ENCODE measurements around the gene POU2F3. TPM values are rescaled to one million over a fixed set of nuclear protein-coding genes. Genes with fewer than 3 reads are reported as not detected.

Gene POU2F3
- total and polyA plus RNA-seq, 4 donors = 2.6 to 3.9 (median 3.1) TPM

DNA sequence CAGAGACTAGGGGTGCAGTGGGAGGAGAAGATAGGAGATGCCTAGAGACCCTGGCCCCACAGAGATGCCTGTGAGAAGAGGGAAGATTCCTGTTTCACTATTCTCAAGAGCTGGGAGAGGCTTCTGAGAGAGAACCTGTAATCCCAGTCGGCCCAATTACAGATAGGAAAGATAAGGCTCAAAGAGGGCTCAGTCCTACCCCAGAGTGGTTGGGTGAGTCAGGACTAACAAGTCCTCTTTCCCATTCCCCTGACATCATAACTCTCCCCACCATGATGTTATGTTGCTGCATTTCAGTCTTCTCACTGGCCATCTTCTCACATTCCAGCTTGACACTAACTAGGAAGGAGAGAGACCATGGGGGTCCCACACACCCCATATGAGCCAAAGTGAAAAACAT, 114.1 kb downstream of the POU2F3 start:
- TF ChIP-seq, protein P1, sequence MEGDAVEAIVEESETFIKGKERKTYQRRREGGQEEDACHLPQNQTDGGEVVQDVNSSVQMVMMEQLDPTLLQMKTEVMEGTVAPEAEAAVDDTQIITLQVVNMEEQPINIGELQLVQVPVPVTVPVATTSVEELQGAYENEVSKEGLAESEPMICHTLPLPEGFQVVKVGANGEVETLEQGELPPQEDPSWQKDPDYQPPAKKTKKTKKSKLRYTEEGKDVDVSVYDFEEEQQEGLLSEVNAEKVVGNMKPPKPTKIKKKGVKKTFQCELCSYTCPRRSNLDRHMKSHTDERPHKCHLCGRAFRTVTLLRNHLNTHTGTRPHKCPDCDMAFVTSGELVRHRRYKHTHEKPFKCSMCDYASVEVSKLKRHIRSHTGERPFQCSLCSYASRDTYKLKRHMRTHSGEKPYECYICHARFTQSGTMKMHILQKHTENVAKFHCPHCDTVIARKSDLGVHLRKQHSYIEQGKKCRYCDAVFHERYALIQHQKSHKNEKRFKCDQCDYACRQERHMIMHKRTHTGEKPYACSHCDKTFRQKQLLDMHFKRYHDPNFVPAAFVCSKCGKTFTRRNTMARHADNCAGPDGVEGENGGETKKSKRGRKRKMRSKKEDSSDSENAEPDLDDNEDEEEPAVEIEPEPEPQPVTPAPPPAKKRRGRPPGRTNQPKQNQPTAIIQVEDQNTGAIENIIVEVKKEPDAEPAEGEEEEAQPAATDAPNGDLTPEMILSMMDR (IDR thresholded peaks at IDR 0.05; ENCODE audit: control extremely low read depth, extremely low read depth) = no peak
- 57 to 73% methylated on average over 1 of the region's 1 CpG for WGBS, 2 donors

DNA sequence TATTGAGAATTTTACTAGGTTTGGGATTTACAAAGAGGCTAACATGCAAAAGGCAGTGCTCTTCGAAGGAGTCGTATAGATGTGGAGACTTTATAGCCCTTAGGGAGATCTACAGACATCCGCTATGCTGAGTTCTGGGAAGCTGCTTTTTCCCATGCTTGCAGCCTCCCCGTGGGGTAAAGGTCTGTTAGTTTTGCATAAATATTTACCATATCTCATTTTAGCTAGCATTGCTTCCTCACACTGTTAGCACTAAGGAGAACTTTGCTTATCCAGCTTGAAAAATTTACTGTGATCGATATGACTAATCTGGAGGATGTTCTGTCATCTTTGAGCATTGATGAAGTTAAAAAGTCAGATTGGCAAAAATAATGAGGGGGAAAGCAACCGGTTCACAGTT, 114.8 kb downstream of the POU2F3 start:
- H3K4me1 ChIP-seq (ENCODE audit: control insufficient read depth in 5 of 5, insufficient read depth in 5 of 5, low read length in 5 of 5) = peaks cover 3 to 36% (median 20%) of the 10 kb centered on the region in 5 donors
- TF ChIP-seq, protein P1 (IDR thresholded peaks at IDR 0.05; ENCODE audit: control extremely low read depth, extremely low read depth) = no peak
- H3K9me3 ChIP-seq (ENCODE audit: control insufficient read depth in 4 of 4, insufficient read depth in 3 of 4, low read length in 3 of 4) = no peaks in the 10 kb centered on the region
- H3K27ac ChIP-seq (ENCODE audit: low read depth in 1 of 2, low read length in 1 of 2) = no peak overlapping the region
- DNase-seq (peak; percentile 52 to 82 (median 82)), ATAC-seq (ENCODE audit: insufficient read depth, low FRiP score) (no peak)
- no peaks in the 10 kb centered on the region for H3K36me3 ChIP-seq (ENCODE audit: control insufficient read depth in 4 of 4, insufficient read depth in 4 of 4, low read length in 4 of 4)
- WGBS, 2 donors = 68 to 76% methylated on average over 6 of the region's 6 CpGs
- peak overlapping the region in 1 of 2 donors; percentile 58 for H3K9ac ChIP-seq (ENCODE audit: insufficient read depth in 1 of 2, low read length in 2 of 2)
- peaks cover 0 to 2% (median 0%) of the 10 kb centered on the region in 3 donors for H3K27me3 ChIP-seq (ENCODE audit: control insufficient read depth in 3 of 3, insufficient read depth in 3 of 3, low read length in 2 of 3)
- H3K4me3 ChIP-seq = no peak overlapping the region

More for the DNA sequence above, 114.1 kb downstream of the POU2F3 start:
- Histone ChIP-seq H3K9ac (ENCODE audit: insufficient read depth in 1 of 2, low read length in 2 of 2) (no peak overlapping the region), H3K27me3 (ENCODE audit: control insufficient read depth in 3 of 3, insufficient read depth in 3 of 3, low read length in 2 of 3) (peaks cover 0 to 2% (median 0%) of the 10 kb centered on the region in 3 donors), H3K9me3 (ENCODE audit: control insufficient read depth in 4 of 4, insufficient read depth in 3 of 4, low read length in 3 of 4) (no peaks in the 10 kb centered on the region), H3K36me3 (ENCODE audit: control insufficient read depth in 4 of 4, insufficient read depth in 4 of 4, low read length in 4 of 4) (no peaks in the 10 kb centered on the region), H3K4me3 (no peak overlapping the region), H3K4me1 (ENCODE audit: control insufficient read depth in 5 of 5, insufficient read depth in 5 of 5, low read length in 5 of 5) (peaks cover 9 to 38% (median 20%) of the 10 kb centered on the region in 5 donors), H3K27ac (ENCODE audit: low read depth in 1 of 2, low read length in 1 of 2) (peak overlapping the region in 1 of 2 donors; percentile 35)
- ATAC-seq (ENCODE audit: insufficient read depth, low FRiP score) (no peak), DNase-seq (no peak)

DNA sequence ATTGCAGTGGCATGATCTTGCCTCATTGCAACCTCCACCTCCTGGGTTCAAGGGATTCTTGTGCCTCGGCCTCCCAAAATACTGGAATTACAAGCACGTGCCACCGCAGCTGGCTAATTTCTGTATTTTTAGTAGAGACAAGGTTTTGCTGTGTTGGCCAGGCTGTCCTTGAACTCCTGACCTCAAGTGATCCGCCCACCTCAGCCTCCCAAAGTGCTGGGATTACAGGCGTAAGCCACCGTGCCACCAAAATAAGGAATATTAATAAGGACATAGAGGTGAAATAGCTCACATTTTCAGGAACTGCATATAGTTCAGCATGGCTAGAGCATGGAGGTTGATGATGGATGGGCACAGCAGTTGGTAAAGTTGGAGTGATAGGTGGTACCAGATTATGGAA, 117.7 kb downstream of the POU2F3 start:
- Histone ChIP-seq H3K36me3 (ENCODE audit: control insufficient read depth in 4 of 4, insufficient read depth in 4 of 4, low read length in 4 of 4) (no peaks in the 10 kb centered on the region), H3K4me3 (no peak overlapping the region), H3K9ac (ENCODE audit: insufficient read depth in 1 of 2, low read length in 2 of 2) (no peak overlapping the region), H3K27me3 (ENCODE audit: control insufficient read depth in 3 of 3, insufficient read depth in 3 of 3, low read length in 2 of 3) (peaks cover 0 to 2% (median 0%) of the 10 kb centered on the region in 3 donors), H3K27ac (ENCODE audit: low read depth in 1 of 2, low read length in 1 of 2) (no peak overlapping the region), H3K9me3 (ENCODE audit: control insufficient read depth in 4 of 4, insufficient read depth in 3 of 4, low read length in 3 of 4) (no peaks in the 10 kb centered on the region), H3K4me1 (ENCODE audit: control insufficient read depth in 5 of 5, insufficient read depth in 5 of 5, low read length in 5 of 5) (peaks cover 3 to 39% (median 15%) of the 10 kb centered on the region in 5 donors)
- DNase-seq (no peak), ATAC-seq (ENCODE audit: insufficient read depth, low FRiP score) (no peak)
- TF ChIP-seq, protein P1 (IDR thresholded peaks at IDR 0.05; ENCODE audit: control extremely low read depth, extremely low read depth) = no peak
- 95 to 96% methylated on average over 6 of the region's 6 CpGs for WGBS, 2 donors

DNA sequence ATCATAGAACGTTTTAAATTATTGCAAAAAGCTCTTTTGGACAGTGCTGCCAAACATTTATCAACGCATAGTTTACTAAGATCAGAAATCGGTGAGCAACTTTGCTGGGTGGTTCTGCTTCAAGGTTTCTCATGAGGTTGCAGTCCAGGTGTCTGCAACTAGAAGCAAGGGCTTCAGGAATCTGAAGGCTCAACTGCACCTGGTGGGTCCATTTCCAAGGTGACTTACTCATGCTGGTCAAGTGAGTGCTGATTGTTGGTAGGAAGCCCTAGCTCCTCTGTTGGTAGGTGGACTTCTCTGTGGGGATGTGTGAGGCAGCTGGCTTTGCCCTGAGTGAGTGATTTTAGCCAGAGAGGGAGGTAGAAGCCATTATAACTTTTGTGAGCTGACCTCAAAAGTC, 118.8 kb downstream of the POU2F3 start:
- no peak overlapping the region for H3K27ac ChIP-seq (ENCODE audit: low read depth in 1 of 2, low read length in 1 of 2)
- peaks cover 3 to 32% (median 11%) of the 10 kb centered on the region in 5 donors for H3K4me1 ChIP-seq (ENCODE audit: control insufficient read depth in 5 of 5, insufficient read depth in 5 of 5, low read length in 5 of 5)
- WGBS, 2 donors = 92 to 94% methylated on average over 3 of the region's 3 CpGs
- H3K9ac ChIP-seq (ENCODE audit: insufficient read depth in 1 of 2, low read length in 2 of 2) = no peak overlapping the region
- no peak overlapping the region for H3K4me3 ChIP-seq
- peaks cover 0 to 2% (median 0%) of the 10 kb centered on the region in 3 donors for H3K27me3 ChIP-seq (ENCODE audit: control insufficient read depth in 3 of 3, insufficient read depth in 3 of 3, low read length in 2 of 3)
- ATAC-seq (ENCODE audit: insufficient read depth, low FRiP score) (no peak), DNase-seq (no peak)
- H3K36me3 ChIP-seq (ENCODE audit: control insufficient read depth in 4 of 4, insufficient read depth in 4 of 4, low read length in 4 of 4) = no peaks in the 10 kb centered on the region
- no peaks in the 10 kb centered on the region for H3K9me3 ChIP-seq (ENCODE audit: control insufficient read depth in 4 of 4, insufficient read depth in 3 of 4, low read length in 3 of 4)
- TF ChIP-seq, protein P1 (IDR thresholded peaks at IDR 0.05; ENCODE audit: control extremely low read depth, extremely low read depth) = no peak

Data from lung (tissue), 12 donors.